CD14-positive monocyte (primary cell): Measurements from ENCODE around the gene MAPK7. TPM values are rescaled to one million over a fixed set of nuclear protein-coding genes. Genes with fewer than 3 reads are reported as not detected.

ENCODE experiments used
- DNase-seq, 3 donors: peaks; one replicate each; pipeline ENCODE4 v3.0.0-alpha.2; 2011 to 2022
- H2AFZ ChIP-seq: 2 replicates; pipeline ENCODE4 v1.6.0; 2012; ENCODE audit warnings: mild to moderate bottlenecking, low read depth, low read length, inconsistent platforms; ENCODE audit not compliant: insufficient read depth, poor library complexity, severe bottlenecking
- H3K27ac ChIP-seq, 2 donors: 1 replicate in 1 of 2; 2 replicates in 1 of 2; pipeline ENCODE4 v1.5.1; 2012 to 2013; ENCODE audit warnings: low read length in 2 of 2, control low read depth in 1 of 2, inconsistent platforms in 1 of 2, low read depth in 1 of 2, mild to moderate bottlenecking in 1 of 2
- H3K27me3 ChIP-seq, 2 donors: one replicate each; pipeline versions ENCODE4 v1.6.0 to v1.6.1; 2011 to 2013; ENCODE audit warnings: low read length in 2 of 2; ENCODE audit not compliant: control insufficient read depth in 2 of 2, insufficient read depth in 2 of 2
- H3K36me3 ChIP-seq, 2 donors: replicated peaks in 1 of 2; 1 replicate in 1 of 2; 2 replicates in 1 of 2; pipeline versions ENCODE4 v1.5.1 to v1.6.1; 2012 to 2013; ENCODE audit warnings: low read length in 2 of 2, control low read depth in 1 of 2, inconsistent platforms in 1 of 2, mild to moderate bottlenecking in 1 of 2; ENCODE audit not compliant: insufficient read depth in 2 of 2, control insufficient read depth in 1 of 2
- H3K4me1 ChIP-seq, 2 donors: 1 replicate in 1 of 2; 2 replicates in 1 of 2; pipeline versions ENCODE4 v1.5.1 to v1.6.1; 2012 to 2013; ENCODE audit warnings: low read length in 2 of 2, control low read depth in 1 of 2, inconsistent platforms in 1 of 2, mild to moderate bottlenecking in 1 of 2, moderate library complexity in 1 of 2; ENCODE audit not compliant: insufficient read depth in 2 of 2, control insufficient read depth in 1 of 2
- H3K4me2 ChIP-seq: replicated peaks from 2 replicates; pipeline ENCODE3; 2012; ENCODE audit warnings: low read length, moderate library complexity, mild to moderate bottlenecking; ENCODE audit not compliant: poor library complexity, severe bottlenecking; ENCODE audit errors: extremely low read depth
- H3K4me3 ChIP-seq, 3 experiments: fragments of 200-600 bp in 1 of 3; sonication (generic) in 1 of 3; replicated peaks in 1 of 3; 1 replicate in 2 of 3; 2 replicates in 1 of 3; pipeline ENCODE4 v1.5.1; 2011 to 2013; ENCODE audit warnings: low read length in 3 of 3, mild to moderate bottlenecking in 3 of 3, control low read depth in 2 of 3, low read depth in 2 of 3, inconsistent platforms in 1 of 3, moderate library complexity in 1 of 3
- H3K79me2 ChIP-seq: 2 replicates; pipeline ENCODE4 v1.6.0; 2012; ENCODE audit warnings: mild to moderate bottlenecking, control low read depth, inconsistent platforms, low read length, moderate library complexity; ENCODE audit not compliant: insufficient read depth
- H3K9ac ChIP-seq: 2 replicates; pipeline ENCODE4 v1.6.0; 2017; ENCODE audit warnings: low read length, mild to moderate bottlenecking; ENCODE audit not compliant: insufficient read depth, poor library complexity, severe bottlenecking
- H3K9me3 ChIP-seq, 2 donors: replicated peaks in 1 of 2; 1 replicate in 1 of 2; 2 replicates in 1 of 2; pipeline versions ENCODE4 v1.5.1 to v1.6.1; 2012 to 2013; ENCODE audit warnings: low read length in 2 of 2, control low read depth in 1 of 2; ENCODE audit not compliant: control insufficient read depth in 1 of 2, insufficient read depth in 1 of 2
- H4K20me1 ChIP-seq: 2 replicates; pipeline ENCODE4 v1.6.0; 2012; ENCODE audit warnings: mild to moderate bottlenecking, low read length, control low read depth, moderate library complexity; ENCODE audit not compliant: insufficient read depth
- H3K27ac Mint-ChIP-seq, 7 donors: one replicate each; pipeline ENCODE4 v1.8.0; 2020; ENCODE audit warnings: mild to moderate bottlenecking in 7 of 7, mixed read lengths in 7 of 7, moderate library complexity in 6 of 7, inconsistent platforms in 2 of 7
- H3K27me3 Mint-ChIP-seq, 3 donors: one replicate each; pipeline ENCODE4 v1.8.0; 2021 to 2022; ENCODE audit warnings: low read depth in 3 of 3, mild to moderate bottlenecking in 3 of 3, mixed read lengths in 3 of 3, moderate library complexity in 3 of 3, inconsistent platforms in 1 of 3
- H3K36me3 Mint-ChIP-seq, 2 donors: one replicate each; pipeline ENCODE4 v1.8.0; 2020; ENCODE audit warnings: mixed read lengths in 2 of 2, inconsistent platforms in 1 of 2, mild to moderate bottlenecking in 1 of 2
- H3K4me1 Mint-ChIP-seq: one replicate; pipeline ENCODE4 v1.8.0; 2020; ENCODE audit warnings: mild to moderate bottlenecking, mixed read lengths
- H3K4me3 Mint-ChIP-seq, 2 donors: one replicate each; pipeline ENCODE4 v1.8.0; 2020; ENCODE audit warnings: mild to moderate bottlenecking in 2 of 2, mixed read lengths in 2 of 2, moderate library complexity in 1 of 2
- H3K9me3 Mint-ChIP-seq, 7 donors: one replicate each; pipeline ENCODE4 v1.8.0; 2020 to 2022; ENCODE audit warnings: mixed read lengths in 7 of 7, mild to moderate bottlenecking in 6 of 7, moderate library complexity in 6 of 7, inconsistent platforms in 2 of 7
- CTCF ChIP-seq: fragments of 200-600 bp; IDR thresholded peaks from one replicate; pipeline ENCODE4 v1.8.0; 2022; ENCODE audit warnings: antibody characterized with exemption, mild to moderate bottlenecking
- WGBS: methylation state at CpG from one replicate; pipeline ENCODE4 v1.1.5; 2013; ENCODE audit warnings: missing lambda C conversion rate; ENCODE audit not compliant: insufficient coverage; 5-methylcytosine and 5-hydroxymethylcytosine counted together
- intact Hi-C, 2 donors: fragments of 100-400 bp; cut with micrococcal nuclease; formaldehyde crosslinking; loops; one replicate each; pipeline versions ENCODE4 v1.15.0 to v1.15.1; 2023
- polyA plus RNA-seq, 3 donors: library from polyadenylated mRNA; depleted of rRNA in 1 of 3; unstranded in 2 of 3; stranded (reverse) in 1 of 3; fragments of 300-500 nt in 2 of 3; fragments of >200 nt in 1 of 3; fragmentation: Illumina TruSeq in 2 of 3; gene quantifications; 1 replicate in 2 of 3; 2 replicates in 1 of 3; pipeline ENCODE4 v1.2.3, GENCODE V29; 2012 to 2021
- small RNA-seq: library from RNA; depleted of rRNA; stranded (forward); fragments of <200 nt; gene quantifications from one replicate; pipeline ENCODE3, GENCODE V24; 2012; ENCODE audit warnings: low read depth; ENCODE audit not compliant: insufficient read length

MAPK7 gene
- polyA plus RNA-seq, 3 donors = 9.3 to 130 (median 10.0) TPM

DNA sequence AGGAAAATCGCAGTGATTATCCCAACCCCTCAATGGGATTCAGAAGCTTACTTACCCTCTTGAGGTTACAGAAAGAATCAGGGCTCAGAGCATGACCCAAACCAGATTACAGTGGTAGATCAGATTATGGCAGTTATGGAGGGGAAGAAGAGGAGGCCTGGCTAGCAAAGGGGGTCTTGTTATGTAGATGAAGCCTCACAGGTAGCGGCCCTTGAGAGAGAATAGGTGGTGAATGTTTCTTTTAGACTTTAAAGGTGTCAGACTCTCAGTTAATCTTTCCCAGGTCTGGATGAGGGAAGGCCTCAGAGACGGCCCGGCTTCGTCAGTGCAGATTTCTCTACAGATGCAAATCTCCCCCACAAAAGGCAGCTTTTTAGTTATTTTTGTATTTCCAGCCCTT is 48.3 kb downstream of the MAPK7 start:
- Histone ChIP-seq H3K27me3 (no peaks in the 10 kb centered on the region), H2AFZ (no peak overlapping the region), H3K9ac (no peak overlapping the region), H4K20me1 (no peaks in the 10 kb centered on the region), H3K36me3 (no peaks in the 10 kb centered on the region), H3K4me1 (no peaks in the 10 kb centered on the region), H3K4me2 (no peak overlapping the region), H3K9me3 (no peaks in the 10 kb centered on the region), H3K79me2 (no peaks in the 10 kb centered on the region), H3K27ac (no peak overlapping the region), H3K4me3 (no peak overlapping the region)
- Mint-ChIP-seq H3K27ac (no peak overlapping the region), H3K4me3 (no peak overlapping the region), H3K36me3 (no peaks in the 10 kb centered on the region), H3K4me1 (no peaks in the 10 kb centered on the region), H3K9me3 (peaks cover 0 to 3% (median 0%) of the 10 kb centered on the region in 7 donors), H3K27me3 (peaks cover 3 to 20% (median 16%) of the 10 kb centered on the region in 3 donors)
- no peak for TF ChIP-seq CTCF
- 100% methylated on average over 1 of the region's 5 CpGs for WGBS
- no peak for DNase-seq
- intact Hi-C loops = no loop called here

GRCh38 chr17:19431691-19432090 is 53.4 kb downstream of the MAPK7 start:
- Histone ChIP-seq H3K27me3 (no peaks in the 10 kb centered on the region), H4K20me1 (no peaks in the 10 kb centered on the region), H3K9ac (no peak overlapping the region), H3K9me3 (no peaks in the 10 kb centered on the region), H3K4me1 (no peaks in the 10 kb centered on the region), H3K79me2 (no peaks in the 10 kb centered on the region), H3K4me2 (no peak overlapping the region), H3K27ac (no peak overlapping the region), H3K36me3 (no peaks in the 10 kb centered on the region), H3K4me3 (no peak overlapping the region), H2AFZ (peak overlapping the region; percentile 36)
- WGBS = 100% methylated on average over 1 of the region's 3 CpGs
- H3K36me3 Mint-ChIP-seq = no peaks in the 10 kb centered on the region
- intact Hi-C loops = no loop called here
- no peak overlapping the region for H3K4me3 Mint-ChIP-seq
- peaks cover 0 to 2% (median 0%) of the 10 kb centered on the region in 7 donors for H3K9me3 Mint-ChIP-seq
- no peak for TF ChIP-seq CTCF
- peak overlapping the region in 1 of 7 donors; percentile 30 for H3K27ac Mint-ChIP-seq
- peaks cover 3 to 19% (median 16%) of the 10 kb centered on the region in 3 donors for H3K27me3 Mint-ChIP-seq
- H3K4me1 Mint-ChIP-seq = no peaks in the 10 kb centered on the region
- DNase-seq = no peak

Small RNAs within 50 kb of the gene (small RNA-seq; reads per million reads assigned to genes)
- gene MIR1180 (not detected), gene RF00537 (not detected)

Other genes starting within 250 kb of the MAPK7 start
- under 1 TPM in 1 of 3 donors, not detected in 2; 0.93 TPM for gene EPN2, start 141.1 kb upstream of the MAPK7 start, polyA plus RNA-seq
- gene B9D1, start 15.8 kb upstream of the MAPK7 start, polyA plus RNA-seq = 1 to 10 TPM in 1 of 3 donors, not detected in 2; 1.0 TPM
- gene MFAP4, start 8.7 kb downstream of the MAPK7 start, polyA plus RNA-seq = under 1 TPM; 0.12 to 0.73 (median 0.12) TPM
- under 1 TPM in 1 of 3 donors, not detected in 2; 0.57 TPM for gene RNF112, start 32.7 kb downstream of the MAPK7 start, polyA plus RNA-seq
- 1 to 10 TPM in 1 of 3 donors, under 1 TPM in 2; 0.44 to 2.0 (median 0.49) TPM for gene SLC47A1, start 155.4 kb downstream of the MAPK7 start, polyA plus RNA-seq